ENCODE data around the gene DAND5. TPM values are rescaled to one million over a fixed set of nuclear protein-coding genes. Genes with fewer than 3 reads are reported as not detected.

DAND5 gene
- polyA plus RNA-seq, 3 donors: not detected

- Mint-ChIP-seq H3K27me3 (ENCODE audit: low read depth in 3 of 3) (peaks cover 68 to 79% (median 74%) of the 10 kb centered on the region in 3 donors), H3K36me3 (peaks cover 12 to 14% of the 10 kb centered on the region in 2 donors), H3K9me3 (peaks cover 4 to 36% (median 20%) of the 10 kb centered on the region in 7 donors), H3K4me3 (peak overlapping the region; percentile 65 to 94), H3K4me1 (peaks cover 33% of the 10 kb centered on the region), H3K27ac (peak overlapping the region in 1 of 7 donors; percentile 45)
- Histone ChIP-seq H2AFZ (ENCODE audit: insufficient read depth, low read depth, low read length, poor library complexity, severe bottlenecking) (no peak overlapping the region), H3K4me3 (replicated peaks in 1 of 3; ENCODE audit: low read depth in 2 of 3, low read length in 3 of 3) (peak overlapping the region in 1 of 3 experiments; percentile 66), H4K20me1 (ENCODE audit: insufficient read depth, low read length) (peaks cover 76% of the 10 kb centered on the region), H3K4me2 (replicated peaks; ENCODE audit: extremely low read depth, low read length, poor library complexity, severe bottlenecking) (peak overlapping the region; percentile 72), H3K9ac (ENCODE audit: insufficient read depth, low read length, poor library complexity, severe bottlenecking) (no peak overlapping the region), H3K27ac (ENCODE audit: low read depth in 1 of 2, low read length in 2 of 2) (no peak overlapping the region), H3K4me1 (ENCODE audit: control insufficient read depth in 1 of 2, insufficient read depth in 2 of 2, low read length in 2 of 2) (peaks cover 26 to 31% of the 10 kb centered on the region in 2 donors), H3K9me3 (replicated peaks in 1 of 2; ENCODE audit: control insufficient read depth in 1 of 2, insufficient read depth in 1 of 2, low read length in 2 of 2) (peaks cover 4 to 36% of the 10 kb centered on the region in 2 donors), H3K27me3 (ENCODE audit: control insufficient read depth in 2 of 2, insufficient read depth in 2 of 2, low read length in 2 of 2) (peaks cover 50 to 74% of the 10 kb centered on the region in 2 donors), H3K36me3 (replicated peaks in 1 of 2; ENCODE audit: control insufficient read depth in 1 of 2, insufficient read depth in 2 of 2, low read length in 2 of 2) (no peaks in the 10 kb centered on the region), H3K79me2 (ENCODE audit: insufficient read depth, low read length) (no peaks in the 10 kb centered on the region)
- 22% methylated on average over 19 of the region's 35 CpGs for WGBS (ENCODE audit: insufficient coverage)
- DNase-seq: no peak
- intact Hi-C loops (cut with micrococcal nuclease): no loop called here
- no peak for TF ChIP-seq CTCF (IDR thresholded peaks at IDR 0.05)
Observed at GRCh38 chr19:13014101-13014920, 44.9 kb downstream of the DAND5 start.

- Histone ChIP-seq H3K36me3 (replicated peaks in 1 of 2; ENCODE audit: control insufficient read depth in 1 of 2, insufficient read depth in 2 of 2, low read length in 2 of 2) (no peaks in the 10 kb centered on the region), H3K9me3 (replicated peaks in 1 of 2; ENCODE audit: control insufficient read depth in 1 of 2, insufficient read depth in 1 of 2, low read length in 2 of 2) (peaks cover 4 to 36% of the 10 kb centered on the region in 2 donors), H4K20me1 (ENCODE audit: insufficient read depth, low read length) (peaks cover 70% of the 10 kb centered on the region), H3K4me2 (replicated peaks; ENCODE audit: extremely low read depth, low read length, poor library complexity, severe bottlenecking) (no peak overlapping the region), H3K9ac (ENCODE audit: insufficient read depth, low read length, poor library complexity, severe bottlenecking) (no peak overlapping the region), H3K4me3 (replicated peaks in 1 of 3; ENCODE audit: low read depth in 2 of 3, low read length in 3 of 3) (no peak overlapping the region), H2AFZ (ENCODE audit: insufficient read depth, low read depth, low read length, poor library complexity, severe bottlenecking) (no peak overlapping the region), H3K4me1 (ENCODE audit: control insufficient read depth in 1 of 2, insufficient read depth in 2 of 2, low read length in 2 of 2) (peaks cover 26 to 31% of the 10 kb centered on the region in 2 donors), H3K79me2 (ENCODE audit: insufficient read depth, low read length) (no peaks in the 10 kb centered on the region), H3K27ac (ENCODE audit: low read depth in 1 of 2, low read length in 2 of 2) (no peak overlapping the region), H3K27me3 (ENCODE audit: control insufficient read depth in 2 of 2, insufficient read depth in 2 of 2, low read length in 2 of 2) (peaks cover 44 to 68% of the 10 kb centered on the region in 2 donors)
- peaks cover 12 to 14% of the 10 kb centered on the region in 2 donors for H3K36me3 Mint-ChIP-seq
- intact Hi-C loops (cut with micrococcal nuclease): loop anchor here in 1 of 2 donors (5.0 kb wide), 1 partner anchor 33 kb away; no protein-coding TSS in a partner anchor
- TF ChIP-seq CTCF (IDR thresholded peaks at IDR 0.05): no peak
- WGBS (ENCODE audit: insufficient coverage): 94% methylated on average over 2 of the region's 4 CpGs
- H3K4me1 Mint-ChIP-seq: peaks cover 31% of the 10 kb centered on the region
- peaks cover 4 to 36% (median 20%) of the 10 kb centered on the region in 7 donors for H3K9me3 Mint-ChIP-seq
- DNase-seq: no peak
- no peak overlapping the region for H3K27ac Mint-ChIP-seq
- H3K27me3 Mint-ChIP-seq (ENCODE audit: low read depth in 3 of 3): peaks cover 63 to 73% (median 71%) of the 10 kb centered on the region in 3 donors
- peak overlapping the region in 1 of 2 donors; percentile 94 for H3K4me3 Mint-ChIP-seq
Observed at GRCh38 chr19:13014921-13015280, 45.5 kb downstream of the DAND5 start.

Measured in CD14-positive monocyte (primary cell).